Midbrain (tissue), 1 donor: ENCODE results near the gene ARMC2.
"Not testable (repeated sequence)": the region's sequence is repeated elsewhere in the genome, so short reads cannot be mapped to it uniquely, and the experiment has no call there.

ENCODE experiments used
- DNase-seq: peaks from one replicate; lab custom pipeline; 2025; lab: John Stamatoyannopoulos, UW

The ARMC2 gene

GRCh38 chr6:108848116-108848868 is at the start of gene ARMC2:
ARMC2 (plus strand) TSS chr6:108848422; CDS start chr6:108854268, 5,846 bp downstream.
- DNase-seq, result peak; percentile 94

- peak; percentile 22 for DNase-seq
These were observed 49.4 kb upstream of the ARMC2 start for GRCh38 chr6:108798670-108799353.

GRCh38 chr6:108799354-108799717 is 48.9 kb upstream of the ARMC2 start:
- DNase-seq, result no peak

- no peak for DNase-seq
These were observed 48.4 kb upstream of the ARMC2 start for GRCh38 chr6:108799791-108800190.

GRCh38 chr6:108800427-108800864 is 47.8 kb upstream of the ARMC2 start:
- DNase-seq, result peak; percentile 63

GRCh38 chr6:108801366-108801765 is 46.9 kb upstream of the ARMC2 start:
- no peak for DNase-seq

GRCh38 chr6:108803982-108804490 is 44.2 kb upstream of the ARMC2 start:
- DNase-seq, result no peak

- no peak for DNase-seq
These were observed 43.3 kb upstream of the ARMC2 start for GRCh38 chr6:108804956-108805355.

- DNase-seq, result no peak
These were observed 42.5 kb upstream of the ARMC2 start for GRCh38 chr6:108805611-108806167.

- DNase-seq, result no peak
These were observed 42.1 kb upstream of the ARMC2 start for GRCh38 chr6:108806171-108806570.

- DNase-seq, result no peak
These were observed 41.6 kb upstream of the ARMC2 start for GRCh38 chr6:108806665-108807064.

GRCh38 chr6:108807928-108808327 is 40.3 kb upstream of the ARMC2 start:
- no peak for DNase-seq

GRCh38 chr6:108809211-108809610 is 39.0 kb upstream of the ARMC2 start:
- DNase-seq, result no peak

- DNase-seq, result no peak
These were observed 38.1 kb upstream of the ARMC2 start for GRCh38 chr6:108810057-108810643.

GRCh38 chr6:108811490-108811889 is 36.7 kb upstream of the ARMC2 start:
- no peak for DNase-seq

GRCh38 chr6:108813218-108813617 is 35.0 kb upstream of the ARMC2 start:
- not testable (repeated sequence) for DNase-seq

- not testable (repeated sequence) for DNase-seq
These were observed 30.9 kb upstream of the ARMC2 start for GRCh38 chr6:108817276-108817675.

GRCh38 chr6:108820006-108820405 is 28.2 kb upstream of the ARMC2 start:
- no peak for DNase-seq

- DNase-seq, result no peak
These were observed 25.8 kb upstream of the ARMC2 start for GRCh38 chr6:108822401-108822800.

GRCh38 chr6:108825326-108825725 is 22.9 kb upstream of the ARMC2 start:
- DNase-seq, result no peak

GRCh38 chr6:108831104-108831503 is 17.1 kb upstream of the ARMC2 start:
- peak; percentile 46 for DNase-seq

GRCh38 chr6:108832738-108833137 is 15.5 kb upstream of the ARMC2 start:
- no peak for DNase-seq
